Liver (tissue), 9 donors: ENCODE results near the gene TTC28. TPM values are rescaled to one million over a fixed set of nuclear protein-coding genes. Genes with fewer than 3 reads are reported as not detected.

Experiments used
- DNase-seq: peaks from one replicate; pipeline ENCODE4 v3.0.0-alpha.2; 2017; ENCODE audit warnings: low spot score
- H3K27ac ChIP-seq, 2 donors: one replicate each; pipeline ENCODE4 v1.7.0; 2013; ENCODE audit warnings: inconsistent platforms in 2 of 2, low read length in 2 of 2, control low read depth in 1 of 2, low read depth in 1 of 2, mild to moderate bottlenecking in 1 of 2
- H3K27me3 ChIP-seq, 4 donors: one replicate each; pipeline versions ENCODE4 v1.6.1 to v1.7.0; 2013; ENCODE audit warnings: low read length in 3 of 4, inconsistent platforms in 1 of 4, mild to moderate bottlenecking in 1 of 4, moderate library complexity in 1 of 4; ENCODE audit not compliant: control insufficient read depth in 4 of 4, insufficient read depth in 4 of 4
- H3K36me3 ChIP-seq, 4 donors: one replicate each; pipeline versions ENCODE4 v1.6.1 to v1.7.0; 2013; ENCODE audit warnings: low read length in 3 of 4, mild to moderate bottlenecking in 3 of 4, low read depth in 1 of 4, moderate library complexity in 1 of 4; ENCODE audit not compliant: control insufficient read depth in 4 of 4, insufficient read depth in 3 of 4
- H3K4me1 ChIP-seq, 4 donors: one replicate each; pipeline versions ENCODE4 v1.6.1 to v1.7.0; 2013; ENCODE audit warnings: low read length in 3 of 4, mild to moderate bottlenecking in 3 of 4, moderate library complexity in 1 of 4; ENCODE audit not compliant: control insufficient read depth in 4 of 4, insufficient read depth in 4 of 4
- H3K4me3 ChIP-seq, 3 donors: one replicate each; pipeline versions ENCODE4 v1.6.1 to v1.7.0; 2013; ENCODE audit warnings: low read length in 3 of 3, control low read depth in 1 of 3, low read depth in 1 of 3, mild to moderate bottlenecking in 1 of 3
- H3K9ac ChIP-seq, 2 donors: one replicate each; pipeline ENCODE4 v1.7.0; 2013; ENCODE audit warnings: low read length in 2 of 2, mild to moderate bottlenecking in 2 of 2, moderate library complexity in 2 of 2, control low read depth in 1 of 2, low read depth in 1 of 2
- H3K9me3 ChIP-seq, 4 donors: one replicate each; pipeline versions ENCODE4 v1.6.1 to v1.7.0; 2013; ENCODE audit warnings: low read length in 3 of 4; ENCODE audit not compliant: control insufficient read depth in 4 of 4
- ATF3 ChIP-seq: IDR thresholded peaks from 2 replicates; pipeline ENCODE4 v1.6.1; 2016; ENCODE audit warnings: antibody characterized with exemption
- EGR1 ChIP-seq, 2 donors: IDR thresholded peaks; 2 replicates each; pipeline ENCODE4 v1.6.1; 2016 to 2018; ENCODE audit warnings: antibody characterized with exemption in 2 of 2, low read depth in 2 of 2
- FOXA1 ChIP-seq: IDR thresholded peaks from 2 replicates; pipeline ENCODE4 v1.6.1; 2016; ENCODE audit warnings: antibody characterized with exemption
- FOXA2 ChIP-seq: IDR thresholded peaks from 2 replicates; pipeline ENCODE4 v1.6.1; 2016; ENCODE audit warnings: antibody characterized with exemption
- HNF4A ChIP-seq, 2 donors: conservative IDR thresholded peaks; 2 replicates each; pipeline ENCODE4 v1.6.1; 2016; ENCODE audit warnings: antibody characterized with exemption in 2 of 2, mild to moderate bottlenecking in 2 of 2
- NR2F2 ChIP-seq: IDR thresholded peaks from 2 replicates; pipeline ENCODE4 v1.6.1; 2016; ENCODE audit warnings: antibody characterized with exemption
- RAD21 ChIP-seq, 2 donors: IDR thresholded peaks; 2 replicates each; pipeline ENCODE4 v1.6.1; 2016; ENCODE audit warnings: antibody characterized with exemption in 2 of 2, mild to moderate bottlenecking in 2 of 2
- RXRA ChIP-seq, 2 donors: IDR thresholded peaks; 2 replicates each; pipeline ENCODE4 v1.6.1; 2017 to 2018; ENCODE audit warnings: antibody characterized with exemption in 2 of 2, mild to moderate bottlenecking in 1 of 2
- SP1 ChIP-seq: IDR thresholded peaks from 2 replicates; pipeline ENCODE4 v1.6.1; 2018; ENCODE audit warnings: antibody characterized with exemption, mild to moderate bottlenecking
- YY1 ChIP-seq: IDR thresholded peaks from 2 replicates; pipeline ENCODE4 v1.6.1; 2016; ENCODE audit warnings: antibody characterized with exemption, mild to moderate bottlenecking
- ZBTB33 ChIP-seq: IDR thresholded peaks from 2 replicates; pipeline ENCODE4 v1.6.1; 2016; ENCODE audit warnings: antibody characterized with exemption
- WGBS: extraction: QIAGEN DNeasy Blood & Tissue Kit; methylation state at CpG from one replicate; pipeline ENCODE4 v1.1.7; 2013; 5-methylcytosine and 5-hydroxymethylcytosine counted together
- polyA plus RNA-seq, 2 donors: library from polyadenylated mRNA; stranded (reverse) in 1 of 2; unstranded in 1 of 2; fragments of 200-250 nt in 1 of 2; fragments of >200 nt in 1 of 2; fragmentation: Nextera tagmentation in 1 of 2; extraction: Ambion mirVana in 1 of 2; gene quantifications; one replicate each; pipeline versions ENCODE4 v1.2.1 to v1.2.3, GENCODE V29; 2013 to 2015
- total RNA-seq, 2 donors: library from RNA; depleted of rRNA; stranded (reverse); fragments of >200 nt; gene quantifications; one replicate each; pipeline ENCODE4 v1.2.3, GENCODE V29; 2014
- TF ChIP-seq, protein P1 (sequence below): IDR thresholded peaks from 2 replicates; pipeline ENCODE4 v1.6.1; 2016; ENCODE audit warnings: antibody characterized with exemption
- TF ChIP-seq, protein P2 (sequence below): IDR thresholded peaks from 2 replicates; pipeline ENCODE4 v1.6.1; 2016; ENCODE audit warnings: antibody characterized with exemption, mild to moderate bottlenecking
- TF ChIP-seq, protein P3 (sequence below): fragments of 150-350 bp; IDR thresholded peaks from 2 replicates; pipeline ENCODE4 v1.5.1; 2017; ENCODE audit warnings: improper control_type of control experiment, low read depth, low read length; ENCODE audit not compliant: missing input control
- donor health status: healthy.
- donor health status: healthy.
- donor health status: healthy.
- donor health status: healthy.
- donor health status: healthy.

Gene TTC28
- total and polyA plus RNA-seq, 4 donors = 4.2 to 19.4 (median 5.9) TPM

GRCh38 chr22:28017558-28017820 lies 662.2 kb downstream of the TTC28 start:
- H3K36me3 ChIP-seq = peaks cover 0 to 2% (median 0%) of the 10 kb centered on the region in 4 donors
- TF ChIP-seq RAD21 (IDR thresholded peaks at IDR 0.05) (no peak), EGR1 (IDR thresholded peaks at IDR 0.05; ENCODE audit: low read depth in 2 of 2) (no peak), YY1 (no peak), FOXA2 (no peak), SP1 (no peak), ATF3 (no peak), FOXA1 (no peak)
- TF ChIP-seq, protein P1, sequence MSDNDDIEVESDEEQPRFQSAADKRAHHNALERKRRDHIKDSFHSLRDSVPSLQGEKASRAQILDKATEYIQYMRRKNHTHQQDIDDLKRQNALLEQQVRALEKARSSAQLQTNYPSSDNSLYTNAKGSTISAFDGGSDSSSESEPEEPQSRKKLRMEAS = no peak

GRCh38 chr22:28016781-28017557 lies 662.7 kb downstream of the TTC28 start:
- DNase-seq = no peak
- WGBS = 95% methylated on average over 12 of the region's 12 CpGs
- no peak overlapping the region for H3K27ac ChIP-seq

More at GRCh38 chr22:28017558-28017820, 662.2 kb downstream of the TTC28 start:
- Histone ChIP-seq H3K4me3 (no peak overlapping the region), H3K27ac (no peak overlapping the region), H3K9me3 (no peaks in the 10 kb centered on the region), H3K4me1 (no peaks in the 10 kb centered on the region), H3K27me3 (no peaks in the 10 kb centered on the region), H3K9ac (no peak overlapping the region)
- 98% methylated on average over 2 of the region's 2 CpGs for WGBS
- no peak for DNase-seq

More at GRCh38 chr22:28016781-28017557, 662.7 kb downstream of the TTC28 start:
- Histone ChIP-seq H3K27me3 (no peaks in the 10 kb centered on the region), H3K36me3 (peaks cover 0 to 2% (median 0%) of the 10 kb centered on the region in 4 donors), H3K4me3 (no peak overlapping the region), H3K4me1 (no peaks in the 10 kb centered on the region), H3K9ac (no peak overlapping the region), H3K9me3 (no peaks in the 10 kb centered on the region)
- TF ChIP-seq NR2F2 = no peak
- no peak for TF ChIP-seq ATF3
- TF ChIP-seq, protein P2, sequence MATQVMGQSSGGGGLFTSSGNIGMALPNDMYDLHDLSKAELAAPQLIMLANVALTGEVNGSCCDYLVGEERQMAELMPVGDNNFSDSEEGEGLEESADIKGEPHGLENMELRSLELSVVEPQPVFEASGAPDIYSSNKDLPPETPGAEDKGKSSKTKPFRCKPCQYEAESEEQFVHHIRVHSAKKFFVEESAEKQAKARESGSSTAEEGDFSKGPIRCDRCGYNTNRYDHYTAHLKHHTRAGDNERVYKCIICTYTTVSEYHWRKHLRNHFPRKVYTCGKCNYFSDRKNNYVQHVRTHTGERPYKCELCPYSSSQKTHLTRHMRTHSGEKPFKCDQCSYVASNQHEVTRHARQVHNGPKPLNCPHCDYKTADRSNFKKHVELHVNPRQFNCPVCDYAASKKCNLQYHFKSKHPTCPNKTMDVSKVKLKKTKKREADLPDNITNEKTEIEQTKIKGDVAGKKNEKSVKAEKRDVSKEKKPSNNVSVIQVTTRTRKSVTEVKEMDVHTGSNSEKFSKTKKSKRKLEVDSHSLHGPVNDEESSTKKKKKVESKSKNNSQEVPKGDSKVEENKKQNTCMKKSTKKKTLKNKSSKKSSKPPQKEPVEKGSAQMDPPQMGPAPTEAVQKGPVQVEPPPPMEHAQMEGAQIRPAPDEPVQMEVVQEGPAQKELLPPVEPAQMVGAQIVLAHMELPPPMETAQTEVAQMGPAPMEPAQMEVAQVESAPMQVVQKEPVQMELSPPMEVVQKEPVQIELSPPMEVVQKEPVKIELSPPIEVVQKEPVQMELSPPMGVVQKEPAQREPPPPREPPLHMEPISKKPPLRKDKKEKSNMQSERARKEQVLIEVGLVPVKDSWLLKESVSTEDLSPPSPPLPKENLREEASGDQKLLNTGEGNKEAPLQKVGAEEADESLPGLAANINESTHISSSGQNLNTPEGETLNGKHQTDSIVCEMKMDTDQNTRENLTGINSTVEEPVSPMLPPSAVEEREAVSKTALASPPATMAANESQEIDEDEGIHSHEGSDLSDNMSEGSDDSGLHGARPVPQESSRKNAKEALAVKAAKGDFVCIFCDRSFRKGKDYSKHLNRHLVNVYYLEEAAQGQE = no peak
- no peak for TF ChIP-seq SP1
- TF ChIP-seq, protein P3, sequence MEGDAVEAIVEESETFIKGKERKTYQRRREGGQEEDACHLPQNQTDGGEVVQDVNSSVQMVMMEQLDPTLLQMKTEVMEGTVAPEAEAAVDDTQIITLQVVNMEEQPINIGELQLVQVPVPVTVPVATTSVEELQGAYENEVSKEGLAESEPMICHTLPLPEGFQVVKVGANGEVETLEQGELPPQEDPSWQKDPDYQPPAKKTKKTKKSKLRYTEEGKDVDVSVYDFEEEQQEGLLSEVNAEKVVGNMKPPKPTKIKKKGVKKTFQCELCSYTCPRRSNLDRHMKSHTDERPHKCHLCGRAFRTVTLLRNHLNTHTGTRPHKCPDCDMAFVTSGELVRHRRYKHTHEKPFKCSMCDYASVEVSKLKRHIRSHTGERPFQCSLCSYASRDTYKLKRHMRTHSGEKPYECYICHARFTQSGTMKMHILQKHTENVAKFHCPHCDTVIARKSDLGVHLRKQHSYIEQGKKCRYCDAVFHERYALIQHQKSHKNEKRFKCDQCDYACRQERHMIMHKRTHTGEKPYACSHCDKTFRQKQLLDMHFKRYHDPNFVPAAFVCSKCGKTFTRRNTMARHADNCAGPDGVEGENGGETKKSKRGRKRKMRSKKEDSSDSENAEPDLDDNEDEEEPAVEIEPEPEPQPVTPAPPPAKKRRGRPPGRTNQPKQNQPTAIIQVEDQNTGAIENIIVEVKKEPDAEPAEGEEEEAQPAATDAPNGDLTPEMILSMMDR = no peak
- TF ChIP-seq ZBTB33 = no peak
- TF ChIP-seq RXRA (IDR thresholded peaks at IDR 0.05) = no peak
- no peak for TF ChIP-seq EGR1 (IDR thresholded peaks at IDR 0.05; ENCODE audit: low read depth in 2 of 2)
- TF ChIP-seq YY1 = no peak
- TF ChIP-seq HNF4A (conservative IDR thresholded peaks at IDR 0.05) = no peak
